GM12875 (cell line): ENCODE data around the gene STK25.

Source experiments
- H3K4me3 ChIP-seq: one replicate; pipeline ENCODE4 v1.5.1; 2011; ENCODE audit warnings: low read depth, low read length, control low read depth
- CTCF ChIP-seq: IDR thresholded peaks from 2 replicates; pipeline ENCODE4 v1.5.1; 2011; ENCODE audit warnings: low read depth, mild to moderate bottlenecking, control low read depth, inconsistent platforms, low read length, moderate library complexity, borderline replicate concordance; ENCODE audit not compliant: insufficient read depth

Gene STK25

DNA sequence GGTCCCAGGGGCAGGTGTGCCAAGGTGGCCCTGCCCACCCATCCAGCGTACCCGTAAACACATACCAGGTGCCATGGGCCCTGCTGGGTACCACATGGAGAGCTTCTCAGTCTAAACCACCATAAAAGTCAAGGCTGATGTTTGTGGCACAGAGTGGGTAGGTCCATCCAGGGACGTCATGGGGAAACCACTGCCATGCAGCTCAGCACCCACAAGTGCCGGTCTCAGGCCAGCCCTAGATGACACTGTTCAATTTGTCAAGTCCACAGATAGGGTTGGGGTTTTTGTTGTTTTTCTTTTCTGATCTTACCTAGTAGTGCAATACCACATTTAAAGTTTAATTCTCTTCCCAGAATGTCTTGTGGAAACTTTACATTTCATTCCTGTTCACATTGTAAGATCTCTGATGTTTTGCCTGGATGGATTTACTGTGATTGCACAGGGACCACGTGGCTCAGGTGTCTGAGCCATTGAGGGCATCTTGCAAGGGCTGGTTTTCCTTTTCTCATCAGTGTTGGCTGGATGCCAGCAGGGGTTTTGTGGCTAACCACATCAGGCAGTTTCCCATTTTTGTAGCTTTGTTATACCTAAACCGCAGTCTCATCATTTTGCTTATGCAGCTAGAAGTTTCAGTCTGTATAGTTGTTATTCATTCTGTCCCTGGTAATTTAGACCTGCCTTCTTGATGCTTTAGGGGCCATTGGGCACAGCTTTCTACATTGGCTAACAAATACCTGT is 64.7 kb downstream of the STK25 start:
- H3K4me3 ChIP-seq = no peak overlapping the region
- TF ChIP-seq CTCF = no peak
